ENCODE measurements around the gene LMNTD2. TPM values are rescaled to one million over a fixed set of nuclear protein-coding genes. Genes with fewer than 3 reads are reported as not detected.
A peak's percentile ranks its signal among the peaks of the same experiment; 100 is the strongest.

LMNTD2 gene
- total and polyA plus RNA-seq, 2 of the 13 experiments (the other 11 are each of a cell fraction or from before 2014, with no cell fraction given) = 1.1 to 3.1 TPM

- TF ChIP-seq TCF7L2 (IDR thresholded peaks at IDR 0.05; ENCODE audit: low read depth, low read length) (no peak), IRF1 (CRISPR knock-in tag; IDR thresholded peaks at IDR 0.05; ENCODE audit: low read depth) (no peak; the same call in 1 of the 2 replicates), KLF12 (CRISPR knock-in tag; IDR thresholded peaks at IDR 0.05; ENCODE audit: borderline replicate concordance) (no peak), XRCC5 (optimal IDR thresholded peaks at IDR 0.05; ENCODE audit: low read length) (peak; percentile 17), RXRA (CRISPR knock-in tag; IDR thresholded peaks at IDR 0.05) (peak; percentile 65), ZNF276 (CRISPR knock-in tag; IDR thresholded peaks at IDR 0.05; ENCODE audit: low read depth) (no peak), NCOA5 (CRISPR knock-in tag; IDR thresholded peaks at IDR 0.05) (no peak), NFKBIZ (CRISPR knock-in tag; IDR thresholded peaks at IDR 0.05) (no peak), DZIP1 (CRISPR knock-in tag; IDR thresholded peaks at IDR 0.05) (no peak), ZNF432 (CRISPR knock-in tag; IDR thresholded peaks at IDR 0.05; ENCODE audit: borderline replicate concordance) (no peak), ZSCAN21 (CRISPR knock-in tag; IDR thresholded peaks at IDR 0.05; ENCODE audit: borderline replicate concordance) (peak; percentile 57; the same call in 1 of the 2 replicates), ZNF24 (IDR thresholded peaks at IDR 0.05) (no peak)
- TF ChIP-seq, protein P1, sequence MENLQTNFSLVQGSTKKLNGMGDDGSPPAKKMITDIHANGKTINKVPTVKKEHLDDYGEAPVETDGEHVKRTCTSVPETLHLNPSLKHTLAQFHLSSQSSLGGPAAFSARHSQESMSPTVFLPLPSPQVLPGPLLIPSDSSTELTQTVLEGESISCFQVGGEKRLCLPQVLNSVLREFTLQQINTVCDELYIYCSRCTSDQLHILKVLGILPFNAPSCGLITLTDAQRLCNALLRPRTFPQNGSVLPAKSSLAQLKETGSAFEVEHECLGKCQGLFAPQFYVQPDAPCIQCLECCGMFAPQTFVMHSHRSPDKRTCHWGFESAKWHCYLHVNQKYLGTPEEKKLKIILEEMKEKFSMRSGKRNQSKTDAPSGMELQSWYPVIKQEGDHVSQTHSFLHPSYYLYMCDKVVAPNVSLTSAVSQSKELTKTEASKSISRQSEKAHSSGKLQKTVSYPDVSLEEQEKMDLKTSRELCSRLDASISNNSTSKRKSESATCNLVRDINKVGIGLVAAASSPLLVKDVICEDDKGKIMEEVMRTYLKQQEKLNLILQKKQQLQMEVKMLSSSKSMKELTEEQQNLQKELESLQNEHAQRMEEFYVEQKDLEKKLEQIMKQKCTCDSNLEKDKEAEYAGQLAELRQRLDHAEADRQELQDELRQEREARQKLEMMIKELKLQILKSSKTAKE (CRISPR knock-in tag; IDR thresholded peaks at IDR 0.05; ENCODE audit: borderline replicate concordance) = no peak
- TF ChIP-seq, protein P2, sequence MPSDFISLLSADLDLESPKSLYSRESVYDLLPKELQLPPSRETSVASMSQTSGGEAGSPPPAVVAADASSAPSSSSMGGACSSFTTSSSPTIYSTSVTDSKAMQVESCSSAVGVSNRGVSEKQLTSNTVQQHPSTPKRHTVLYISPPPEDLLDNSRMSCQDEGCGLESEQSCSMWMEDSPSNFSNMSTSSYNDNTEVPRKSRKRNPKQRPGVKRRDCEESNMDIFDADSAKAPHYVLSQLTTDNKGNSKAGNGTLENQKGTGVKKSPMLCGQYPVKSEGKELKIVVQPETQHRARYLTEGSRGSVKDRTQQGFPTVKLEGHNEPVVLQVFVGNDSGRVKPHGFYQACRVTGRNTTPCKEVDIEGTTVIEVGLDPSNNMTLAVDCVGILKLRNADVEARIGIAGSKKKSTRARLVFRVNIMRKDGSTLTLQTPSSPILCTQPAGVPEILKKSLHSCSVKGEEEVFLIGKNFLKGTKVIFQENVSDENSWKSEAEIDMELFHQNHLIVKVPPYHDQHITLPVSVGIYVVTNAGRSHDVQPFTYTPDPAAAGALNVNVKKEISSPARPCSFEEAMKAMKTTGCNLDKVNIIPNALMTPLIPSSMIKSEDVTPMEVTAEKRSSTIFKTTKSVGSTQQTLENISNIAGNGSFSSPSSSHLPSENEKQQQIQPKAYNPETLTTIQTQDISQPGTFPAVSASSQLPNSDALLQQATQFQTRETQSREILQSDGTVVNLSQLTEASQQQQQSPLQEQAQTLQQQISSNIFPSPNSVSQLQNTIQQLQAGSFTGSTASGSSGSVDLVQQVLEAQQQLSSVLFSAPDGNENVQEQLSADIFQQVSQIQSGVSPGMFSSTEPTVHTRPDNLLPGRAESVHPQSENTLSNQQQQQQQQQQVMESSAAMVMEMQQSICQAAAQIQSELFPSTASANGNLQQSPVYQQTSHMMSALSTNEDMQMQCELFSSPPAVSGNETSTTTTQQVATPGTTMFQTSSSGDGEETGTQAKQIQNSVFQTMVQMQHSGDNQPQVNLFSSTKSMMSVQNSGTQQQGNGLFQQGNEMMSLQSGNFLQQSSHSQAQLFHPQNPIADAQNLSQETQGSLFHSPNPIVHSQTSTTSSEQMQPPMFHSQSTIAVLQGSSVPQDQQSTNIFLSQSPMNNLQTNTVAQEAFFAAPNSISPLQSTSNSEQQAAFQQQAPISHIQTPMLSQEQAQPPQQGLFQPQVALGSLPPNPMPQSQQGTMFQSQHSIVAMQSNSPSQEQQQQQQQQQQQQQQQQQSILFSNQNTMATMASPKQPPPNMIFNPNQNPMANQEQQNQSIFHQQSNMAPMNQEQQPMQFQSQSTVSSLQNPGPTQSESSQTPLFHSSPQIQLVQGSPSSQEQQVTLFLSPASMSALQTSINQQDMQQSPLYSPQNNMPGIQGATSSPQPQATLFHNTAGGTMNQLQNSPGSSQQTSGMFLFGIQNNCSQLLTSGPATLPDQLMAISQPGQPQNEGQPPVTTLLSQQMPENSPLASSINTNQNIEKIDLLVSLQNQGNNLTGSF (CRISPR knock-in tag; IDR thresholded peaks at IDR 0.05) = no peak
Measured at GRCh38 chr11:579830-580601, 19.5 kb upstream of the LMNTD2 start (continued).

Data from HepG2 (cell line).